ENCODE results near the gene CALHM1. TPM values are rescaled to one million over a fixed set of nuclear protein-coding genes. Genes with fewer than 3 reads are reported as not detected.
"Not testable (repeated sequence)": the region's sequence is repeated elsewhere in the genome, so short reads cannot be mapped to it uniquely, and the experiment has no call there.

Gene CALHM1
- total RNA-seq, 6 donors from 2014 or later, result not detected

DNA sequence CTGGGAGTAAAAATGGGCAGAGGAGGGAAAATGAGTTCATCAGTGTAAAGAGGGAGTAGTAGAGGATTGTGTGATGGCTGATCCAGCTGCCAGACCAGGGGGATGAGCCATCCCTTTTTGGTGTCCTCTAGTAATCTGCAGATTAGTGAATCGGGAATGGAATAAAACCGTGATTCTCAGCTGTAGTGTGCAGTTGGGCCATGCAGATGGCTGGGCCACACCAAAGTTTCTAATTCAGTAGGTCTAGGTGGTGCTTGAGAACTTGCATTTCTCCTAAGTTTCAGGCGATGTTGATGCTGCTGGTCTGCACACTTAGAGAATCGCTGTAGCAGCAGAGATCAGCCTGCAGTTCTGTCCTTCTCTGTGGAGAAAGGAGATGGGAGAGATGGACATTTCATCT is 39.6 kb downstream of the CALHM1 start:
- TF ChIP-seq EP300 (IDR thresholded peaks at IDR 0.05), result no peak
- TF ChIP-seq, protein P1, sequence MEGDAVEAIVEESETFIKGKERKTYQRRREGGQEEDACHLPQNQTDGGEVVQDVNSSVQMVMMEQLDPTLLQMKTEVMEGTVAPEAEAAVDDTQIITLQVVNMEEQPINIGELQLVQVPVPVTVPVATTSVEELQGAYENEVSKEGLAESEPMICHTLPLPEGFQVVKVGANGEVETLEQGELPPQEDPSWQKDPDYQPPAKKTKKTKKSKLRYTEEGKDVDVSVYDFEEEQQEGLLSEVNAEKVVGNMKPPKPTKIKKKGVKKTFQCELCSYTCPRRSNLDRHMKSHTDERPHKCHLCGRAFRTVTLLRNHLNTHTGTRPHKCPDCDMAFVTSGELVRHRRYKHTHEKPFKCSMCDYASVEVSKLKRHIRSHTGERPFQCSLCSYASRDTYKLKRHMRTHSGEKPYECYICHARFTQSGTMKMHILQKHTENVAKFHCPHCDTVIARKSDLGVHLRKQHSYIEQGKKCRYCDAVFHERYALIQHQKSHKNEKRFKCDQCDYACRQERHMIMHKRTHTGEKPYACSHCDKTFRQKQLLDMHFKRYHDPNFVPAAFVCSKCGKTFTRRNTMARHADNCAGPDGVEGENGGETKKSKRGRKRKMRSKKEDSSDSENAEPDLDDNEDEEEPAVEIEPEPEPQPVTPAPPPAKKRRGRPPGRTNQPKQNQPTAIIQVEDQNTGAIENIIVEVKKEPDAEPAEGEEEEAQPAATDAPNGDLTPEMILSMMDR (IDR thresholded peaks at IDR 0.05), result no peak
- TF ChIP-seq POLR2A (IDR thresholded peaks at IDR 0.05), result no peak
- no peaks in the 10 kb centered on the region for H3K9me3 ChIP-seq
- 89 to 96% methylated on average over 4 of the region's 4 CpGs for WGBS, 2 donors
- no peak for DNase-seq
- H3K36me3 ChIP-seq, result peaks cover 36 to 98% (median 88%) of the 10 kb centered on the region in 4 donors
- H3K4me1 ChIP-seq, result no peaks in the 10 kb centered on the region
- H3K27ac ChIP-seq, result no peak overlapping the region
- no peak for ATAC-seq (ENCODE audit: low FRiP score in 2 of 2)
- no peaks in the 10 kb centered on the region for H3K27me3 ChIP-seq
- no peak overlapping the region for H3K4me3 ChIP-seq

DNA sequence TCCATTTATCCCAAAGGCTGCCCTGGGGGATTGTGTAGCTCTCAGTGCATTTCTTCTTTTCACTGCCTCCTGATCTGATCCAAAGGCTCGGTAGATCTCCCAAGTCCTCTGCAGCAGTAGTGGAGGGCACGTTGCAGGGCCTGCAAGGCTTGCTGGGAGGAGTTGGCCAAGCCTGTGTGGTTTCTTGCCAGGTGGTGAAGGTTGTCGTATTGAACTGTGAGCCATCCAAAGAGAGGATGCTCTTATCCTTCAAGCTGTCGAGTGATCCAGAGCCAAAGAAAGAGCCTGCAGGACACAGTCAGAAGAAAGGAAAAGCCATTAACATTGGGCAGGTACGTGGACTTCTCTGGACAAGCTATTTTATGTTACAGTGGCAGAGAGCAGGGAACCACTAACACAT is 41.1 kb downstream of the CALHM1 start:
- H3K4me1 ChIP-seq, result no peaks in the 10 kb centered on the region
- no peak for ATAC-seq (ENCODE audit: low FRiP score in 2 of 2)
- TF ChIP-seq, protein P1 (IDR thresholded peaks at IDR 0.05), result no peak
- TF ChIP-seq POLR2A (IDR thresholded peaks at IDR 0.05), result no peak
- no peak for TF ChIP-seq EP300 (IDR thresholded peaks at IDR 0.05)
- no peak for TF ChIP-seq POLR2AphosphoS5 (IDR thresholded peaks at IDR 0.05)
- no peak overlapping the region for H3K27ac ChIP-seq
- peaks cover 36 to 98% (median 89%) of the 10 kb centered on the region in 4 donors for H3K36me3 ChIP-seq
- WGBS, 2 donors, result 90 to 94% methylated on average over 5 of the region's 5 CpGs
- H3K9me3 ChIP-seq, result no peaks in the 10 kb centered on the region
- DNase-seq, result no peak
- no peak overlapping the region for H3K4me3 ChIP-seq
- H3K27me3 ChIP-seq, result no peaks in the 10 kb centered on the region

DNA sequence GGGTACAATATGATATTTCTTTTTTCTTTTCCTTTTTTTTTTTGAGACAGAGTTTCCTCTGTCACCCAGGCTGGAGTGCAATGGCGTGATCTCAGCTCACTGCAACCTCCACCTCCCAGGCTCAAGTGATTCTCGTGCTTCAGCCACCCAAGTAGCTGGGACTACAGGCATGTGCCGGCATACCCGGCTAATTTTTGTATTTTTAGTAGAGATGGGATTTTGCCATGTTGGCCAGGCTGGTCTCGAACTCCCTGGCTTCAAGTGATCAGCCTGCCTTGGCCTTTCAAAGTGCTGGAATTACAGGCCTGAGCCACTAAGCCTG is 41.6 kb downstream of the CALHM1 start:
- H3K27me3 ChIP-seq; H3K9me3 ChIP-seq; H3K4me1 ChIP-seq; ATAC-seq (ENCODE audit: low FRiP score in 2 of 2); H3K27ac ChIP-seq; H3K4me3 ChIP-seq; DNase-seq: not testable (repeated sequence)
- H3K36me3 ChIP-seq, result peaks cover 36 to 98% (median 90%) of the 10 kb centered on the region in 4 donors
- WGBS, 2 donors, result 89 to 97% methylated on average over 5 of the region's 5 CpGs

DNA sequence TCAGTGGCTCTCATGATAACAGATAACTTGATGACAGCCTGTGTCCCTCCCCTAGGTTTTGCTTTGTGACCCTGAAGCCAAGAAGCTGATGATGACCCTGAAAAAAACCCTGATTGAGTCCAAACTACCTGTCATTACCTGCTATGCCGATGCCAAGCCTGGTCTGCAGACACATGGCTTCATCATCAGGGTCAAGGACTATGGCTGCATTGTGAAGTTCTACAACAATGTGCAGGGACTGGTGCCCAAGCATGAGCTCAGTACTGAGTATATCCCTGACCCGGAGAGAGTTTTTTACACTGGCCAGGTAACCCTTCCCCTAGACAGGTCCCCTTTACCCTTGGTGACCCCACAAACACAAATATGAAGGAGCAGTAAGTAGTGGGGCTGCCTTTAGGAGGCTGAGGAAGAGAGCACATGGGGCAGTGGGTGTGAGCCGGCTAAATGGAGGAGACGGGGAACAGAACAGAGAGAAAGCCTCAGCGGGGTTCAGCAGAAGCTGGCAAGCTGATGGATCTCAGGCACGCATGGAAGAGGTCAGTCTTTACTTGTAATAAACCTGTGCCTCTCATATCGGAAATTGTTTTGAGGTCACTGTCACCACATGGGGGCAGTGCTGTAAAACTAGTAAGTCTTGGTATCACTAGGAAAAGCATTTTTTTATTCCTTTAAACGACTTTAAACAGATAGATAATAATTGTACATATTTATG is 42.1 kb downstream of the CALHM1 start:
- Histone ChIP-seq H3K36me3 (peaks cover 36 to 99% (median 92%) of the 10 kb centered on the region in 4 donors), H3K4me1 (no peaks in the 10 kb centered on the region), H3K4me3 (no peak overlapping the region), H3K27ac (no peak overlapping the region), H3K9me3 (no peaks in the 10 kb centered on the region), H3K27me3 (no peaks in the 10 kb centered on the region)
- WGBS, 2 donors, result 56 to 59% methylated on average over 7 to 8 of the region's 8 CpGs
- ATAC-seq (ENCODE audit: low FRiP score in 2 of 2), result peak in 1 of 2 donors; percentile 61
- peak in 1 of 2 donors; percentile 41 for DNase-seq
- TF ChIP-seq POLR2AphosphoS5 (IDR thresholded peaks at IDR 0.05) (no peak), EP300 (IDR thresholded peaks at IDR 0.05) (no peak), POLR2A (IDR thresholded peaks at IDR 0.05) (no peak)
- TF ChIP-seq, protein P1 (IDR thresholded peaks at IDR 0.05), result peak; percentile 24 to 68 (median 46)

DNA sequence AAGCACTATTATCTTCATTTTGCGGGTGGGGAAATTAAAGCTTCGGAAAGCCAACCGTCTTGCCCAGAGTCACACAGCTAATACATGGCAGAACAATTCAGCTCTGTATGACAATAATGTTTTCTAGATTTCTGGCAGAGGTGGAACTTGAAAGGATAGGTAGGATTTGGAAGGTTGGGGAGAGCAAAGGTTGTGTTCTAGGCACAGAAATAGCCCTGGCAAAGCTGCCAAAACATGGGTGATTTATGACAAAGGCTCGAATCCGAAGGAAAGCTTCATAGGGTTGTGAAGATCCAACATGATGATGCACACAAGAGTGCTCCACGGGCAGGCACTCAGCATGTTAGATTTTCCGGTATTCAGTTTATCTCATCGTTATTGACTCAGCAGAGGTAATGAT is 43.1 kb downstream of the CALHM1 start:
- Histone ChIP-seq H3K4me3 (no peak overlapping the region), H3K9me3 (no peaks in the 10 kb centered on the region), H3K4me1 (no peaks in the 10 kb centered on the region), H3K27ac (no peak overlapping the region), H3K27me3 (no peaks in the 10 kb centered on the region), H3K36me3 (peaks cover 36 to 100% (median 91%) of the 10 kb centered on the region in 4 donors)
- TF ChIP-seq EP300 (IDR thresholded peaks at IDR 0.05) (no peak), POLR2A (IDR thresholded peaks at IDR 0.05) (no peak), POLR2AphosphoS5 (IDR thresholded peaks at IDR 0.05) (no peak)
- TF ChIP-seq, protein P1 (IDR thresholded peaks at IDR 0.05), result no peak
- ATAC-seq (ENCODE audit: low FRiP score in 2 of 2) (no peak), DNase-seq (no peak)
- WGBS, 2 donors, result 89 to 90% methylated on average over 8 of the region's 8 CpGs
